Endodermal cell (in vitro differentiated cells): ENCODE data around the gene SLC9A7. TPM values are rescaled to one million over a fixed set of nuclear protein-coding genes. Genes with fewer than 3 reads are reported as not detected.

Source experiments
- DNase-seq: peaks from one replicate; pipeline ENCODE4 v3.0.0-alpha.2; 2017
- H3K27ac ChIP-seq: 2 replicates; pipeline ENCODE4 v1.5.1; 2013; ENCODE audit warnings: mild to moderate bottlenecking, low read depth, low read length, moderate library complexity
- H3K27me3 ChIP-seq: 2 replicates; pipeline ENCODE4 v1.6.1; 2013; ENCODE audit warnings: mild to moderate bottlenecking, low read length, moderate library complexity; ENCODE audit not compliant: insufficient read depth, control insufficient read depth, poor library complexity, severe bottlenecking
- H3K36me3 ChIP-seq: 2 replicates; pipeline ENCODE4 v1.7.0; 2013; ENCODE audit warnings: mild to moderate bottlenecking, low read length, moderate library complexity; ENCODE audit not compliant: control insufficient read depth, insufficient read depth
- H3K4me1 ChIP-seq: one replicate; pipeline ENCODE4 v1.7.0; 2013; ENCODE audit warnings: low read length; ENCODE audit not compliant: control insufficient read depth, insufficient read depth
- H3K4me3 ChIP-seq: 2 replicates; pipeline ENCODE4 v1.5.1; 2013; ENCODE audit warnings: mild to moderate bottlenecking, low read length, moderate library complexity
- H3K9ac ChIP-seq: 2 replicates; pipeline ENCODE4 v1.6.1; 2013; ENCODE audit warnings: mild to moderate bottlenecking, low read length, moderate library complexity; ENCODE audit not compliant: poor library complexity, severe bottlenecking; ENCODE audit errors: extremely low read depth
- H3K9me3 ChIP-seq: 2 replicates; pipeline ENCODE4 v1.6.1; 2013; ENCODE audit warnings: mild to moderate bottlenecking, low read length, moderate library complexity; ENCODE audit not compliant: control insufficient read depth
- H3K27ac Mint-ChIP-seq: 2 replicates; pipeline ENCODE4 v1.8.0; 2020; ENCODE audit warnings: mixed read lengths
- H3K27me3 Mint-ChIP-seq: 2 replicates; pipeline ENCODE4 v1.8.0; 2021; ENCODE audit warnings: mild to moderate bottlenecking, mixed read lengths; ENCODE audit not compliant: insufficient read depth
- H3K36me3 Mint-ChIP-seq: 2 replicates; pipeline ENCODE4 v1.8.0; 2020; ENCODE audit warnings: low read depth, mixed read lengths
- H3K4me1 Mint-ChIP-seq: 2 replicates; pipeline ENCODE4 v1.8.0; 2020; ENCODE audit warnings: mixed read lengths
- H3K4me3 Mint-ChIP-seq: 2 replicates; pipeline ENCODE4 v1.8.0; 2020; ENCODE audit warnings: mild to moderate bottlenecking, moderate library complexity, mixed read lengths
- H3K9me3 Mint-ChIP-seq: 2 replicates; pipeline ENCODE4 v1.8.0; 2020; ENCODE audit warnings: mild to moderate bottlenecking, mixed read lengths
- WGBS, 2 experiments: methylation state at CpG; one replicate each; pipeline versions ENCODE4 v1.1.5 to v1.1.7; 2013; ENCODE audit warnings: missing lambda C conversion rate in 2 of 2, mixed read lengths in 1 of 2; ENCODE audit not compliant: insufficient coverage in 1 of 2, insufficient read length in 1 of 2; 5-methylcytosine and 5-hydroxymethylcytosine counted together
- total RNA-seq, 2 donors: library from RNA; stranded (reverse); fragmentation: NEBNext Ultra II Directional in 1 of 2; extraction: Animal tissue kit (Norgen Biotek cat#: 25700) in 1 of 2; gene quantifications; 2 replicates in 1 of 2; 3 replicates in 1 of 2; pipeline ENCODE4 v1.2.1, GENCODE V29; 2021
- TF ChIP-seq, protein P1 (sequence below): fragments of 200-600 bp; sonication (generic); conservative IDR thresholded peaks from 2 replicates; pipeline ENCODE4 v1.5.0; 2021; ENCODE audit warnings: antibody characterized with exemption, mild to moderate bottlenecking

SLC9A7 gene
- total RNA-seq, 2 donors from 2014 or later, result 23.7 to 25.3 TPM

- Mint-ChIP-seq H3K27ac (no peak overlapping the region), H3K27me3 (no peaks in the 10 kb centered on the region), H3K36me3 (no peaks in the 10 kb centered on the region), H3K9me3 (peaks cover 31% of the 10 kb centered on the region), H3K4me1 (peaks cover 8% of the 10 kb centered on the region), H3K4me3 (no peak overlapping the region)
- no peaks in the 10 kb centered on the region for H3K27me3 ChIP-seq
- no peaks in the 10 kb centered on the region for H3K9me3 ChIP-seq
- H3K36me3 ChIP-seq, result no peaks in the 10 kb centered on the region
- TF ChIP-seq, protein P1, sequence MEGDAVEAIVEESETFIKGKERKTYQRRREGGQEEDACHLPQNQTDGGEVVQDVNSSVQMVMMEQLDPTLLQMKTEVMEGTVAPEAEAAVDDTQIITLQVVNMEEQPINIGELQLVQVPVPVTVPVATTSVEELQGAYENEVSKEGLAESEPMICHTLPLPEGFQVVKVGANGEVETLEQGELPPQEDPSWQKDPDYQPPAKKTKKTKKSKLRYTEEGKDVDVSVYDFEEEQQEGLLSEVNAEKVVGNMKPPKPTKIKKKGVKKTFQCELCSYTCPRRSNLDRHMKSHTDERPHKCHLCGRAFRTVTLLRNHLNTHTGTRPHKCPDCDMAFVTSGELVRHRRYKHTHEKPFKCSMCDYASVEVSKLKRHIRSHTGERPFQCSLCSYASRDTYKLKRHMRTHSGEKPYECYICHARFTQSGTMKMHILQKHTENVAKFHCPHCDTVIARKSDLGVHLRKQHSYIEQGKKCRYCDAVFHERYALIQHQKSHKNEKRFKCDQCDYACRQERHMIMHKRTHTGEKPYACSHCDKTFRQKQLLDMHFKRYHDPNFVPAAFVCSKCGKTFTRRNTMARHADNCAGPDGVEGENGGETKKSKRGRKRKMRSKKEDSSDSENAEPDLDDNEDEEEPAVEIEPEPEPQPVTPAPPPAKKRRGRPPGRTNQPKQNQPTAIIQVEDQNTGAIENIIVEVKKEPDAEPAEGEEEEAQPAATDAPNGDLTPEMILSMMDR, result no peak
- no peak overlapping the region for H3K4me3 ChIP-seq
- WGBS, 2 experiments, result 100% methylated on average over 1 of the region's 2 CpGs; no CpG with 5 or more reads in 1 of the 2 experiments
- DNase-seq, result no peak
- no peak overlapping the region for H3K27ac ChIP-seq
- no peaks in the 10 kb centered on the region for H3K4me1 ChIP-seq
- H3K9ac ChIP-seq, result no peak overlapping the region
These were observed 64.4 kb downstream of the SLC9A7 start for GRCh38 chrX:46694549-46694948.

- Mint-ChIP-seq H3K27me3 (no peaks in the 10 kb centered on the region), H3K27ac (no peak overlapping the region), H3K9me3 (peaks cover 35% of the 10 kb centered on the region), H3K4me3 (no peak overlapping the region), H3K4me1 (peaks cover 3% of the 10 kb centered on the region), H3K36me3 (no peaks in the 10 kb centered on the region)
- TF ChIP-seq, protein P1, result no peak
- DNase-seq, result no peak
- Histone ChIP-seq H3K27me3 (no peaks in the 10 kb centered on the region), H3K4me3 (no peak overlapping the region), H3K9me3 (no peaks in the 10 kb centered on the region), H3K9ac (no peak overlapping the region), H3K4me1 (no peaks in the 10 kb centered on the region), H3K36me3 (no peaks in the 10 kb centered on the region), H3K27ac (no peak overlapping the region)
- WGBS, 2 experiments, result 86% methylated on average over 1 of the region's 2 CpGs; no CpG with 5 or more reads in 1 of the 2 experiments
These were observed 65.8 kb downstream of the SLC9A7 start for GRCh38 chrX:46693149-46693548.

- Histone ChIP-seq H3K4me3 (no peak overlapping the region), H3K9me3 (no peaks in the 10 kb centered on the region), H3K27ac (no peak overlapping the region), H3K27me3 (no peaks in the 10 kb centered on the region), H3K36me3 (no peaks in the 10 kb centered on the region), H3K4me1 (no peaks in the 10 kb centered on the region), H3K9ac (no peak overlapping the region)
- TF ChIP-seq, protein P1, result no peak
- Mint-ChIP-seq H3K27me3 (no peaks in the 10 kb centered on the region), H3K4me3 (no peak overlapping the region), H3K9me3 (peaks cover 31% of the 10 kb centered on the region), H3K27ac (no peak overlapping the region), H3K4me1 (peaks cover 3% of the 10 kb centered on the region), H3K36me3 (no peaks in the 10 kb centered on the region)
- WGBS, 2 experiments, result 95 to 100% methylated on average over 2 of the region's 2 CpGs
- DNase-seq, result no peak
These were observed 68.1 kb downstream of the SLC9A7 start for GRCh38 chrX:46690818-46691217.
